Tibial artery (tissue), 4 donors: ENCODE measurements around the gene ISG15.
A peak's percentile ranks its signal among the peaks of the same experiment; 100 is the strongest.
"Not testable (repeated sequence)": the region's sequence is repeated elsewhere in the genome, so short reads cannot be mapped to it uniquely, and the experiment has no call there.

Experiments
- DNase-seq, 2 donors: peaks; one replicate each; pipeline ENCODE4 v3.0.0-alpha.2; 2019
- H3K27ac ChIP-seq, 2 donors: fragments of 200-600 bp; sonication (generic) in 1 of 2; 1 replicate in 1 of 2; 2 replicates in 1 of 2; pipeline ENCODE4 v1.5.1; 2018 to 2019; ENCODE audit warnings: mild to moderate bottlenecking in 1 of 2
- H3K27me3 ChIP-seq, 2 donors: fragments of 200-600 bp; sonication (generic) in 1 of 2; one replicate each; pipeline versions ENCODE4 v1.5.1 to v1.6.0; 2016 to 2019
- H3K36me3 ChIP-seq, 3 donors: fragments of 200-600 bp; sonication (generic) in 2 of 3; one replicate each; pipeline ENCODE4 v1.5.1; 2016 to 2019; ENCODE audit warnings: mild to moderate bottlenecking in 2 of 3
- H3K4me1 ChIP-seq, 4 donors: fragments of 200-600 bp; sonication (generic) in 2 of 4; 1 replicate in 3 of 4; 2 replicates in 1 of 4; pipeline ENCODE4 v1.5.1; 2016 to 2019
- H3K4me3 ChIP-seq, 2 donors: fragments of 200-600 bp; sonication (generic) in 1 of 2; 1 replicate in 1 of 2; 2 replicates in 1 of 2; pipeline ENCODE4 v1.5.1; 2018 to 2019; ENCODE audit warnings: mild to moderate bottlenecking in 2 of 2
- H3K9me3 ChIP-seq, 3 donors: fragments of 200-600 bp; sonication (generic) in 1 of 3; one replicate each; pipeline ENCODE4 v1.5.1; 2016 to 2019
- CTCF ChIP-seq, 2 experiments: fragments of 200-600 bp in 1 of 2; fragments of 450-650 bp in 1 of 2; IDR thresholded peaks; one replicate each; pipeline ENCODE4 v1.5.1; 2017 to 2019; ENCODE audit warnings: antibody characterized with exemption in 2 of 2, mild to moderate bottlenecking in 1 of 2, moderate library complexity in 1 of 2
- intact Hi-C: fragments of 100-400 bp; cut with DNase I; formaldehyde crosslinking; loops from one replicate; pipeline ENCODE4 v1.15.0; 2023; ENCODE audit warnings: low total_unique reads

The ISG15 gene

GRCh38 chr1:991895-992294, 21.4 kb upstream of the ISG15 start:
- intact Hi-C loops, result no loop called here
- Histone ChIP-seq H3K27me3 (no peaks in the 10 kb centered on the region), H3K4me1 (peaks cover 0 to 5% (median 0%) of the 10 kb centered on the region in 4 donors), H3K4me3 (no peak overlapping the region), H3K36me3 (peaks cover 0 to 3% (median 0%) of the 10 kb centered on the region in 3 donors), H3K9me3 (peaks cover 0 to 28% (median 6%) of the 10 kb centered on the region in 3 donors), H3K27ac (no peak overlapping the region)
- DNase-seq, result no peak
- TF ChIP-seq CTCF (IDR thresholded peaks at IDR 0.05), result no peak

GRCh38 chr1:992362-992761, 20.9 kb upstream of the ISG15 start:
- Histone ChIP-seq H3K4me1 (peaks cover 0 to 6% (median 1%) of the 10 kb centered on the region in 4 donors), H3K36me3 (peaks cover 0 to 3% (median 0%) of the 10 kb centered on the region in 3 donors), H3K27me3 (no peaks in the 10 kb centered on the region), H3K9me3 (peaks cover 0 to 28% (median 6%) of the 10 kb centered on the region in 3 donors), H3K27ac (no peak overlapping the region), H3K4me3 (no peak overlapping the region)
- intact Hi-C loops, result no loop called here
- TF ChIP-seq CTCF (IDR thresholded peaks at IDR 0.05), result no peak
- no peak for DNase-seq

- intact Hi-C loops, result no loop called here
- Histone ChIP-seq H3K27ac (no peak overlapping the region), H3K27me3 (no peaks in the 10 kb centered on the region), H3K36me3 (peaks cover 0 to 3% (median 0%) of the 10 kb centered on the region in 3 donors), H3K4me3 (no peak overlapping the region), H3K4me1 (peaks cover 0 to 17% (median 13%) of the 10 kb centered on the region in 4 donors), H3K9me3 (peaks cover 0 to 23% (median 6%) of the 10 kb centered on the region in 3 donors)
- no peak for DNase-seq
- no peak for TF ChIP-seq CTCF (IDR thresholded peaks at IDR 0.05)
These were observed 19.8 kb upstream of the ISG15 start for GRCh38 chr1:993379-993995.

- H3K36me3 ChIP-seq, H3K27ac ChIP-seq, DNase-seq, intact Hi-C loops, H3K4me3 ChIP-seq, H3K27me3 ChIP-seq: not testable (repeated sequence)
- Histone ChIP-seq H3K4me1 (peaks cover 0 to 26% (median 14%) of the 10 kb centered on the region in 4 donors), H3K9me3 (peaks cover 0 to 23% (median 6%) of the 10 kb centered on the region in 3 donors)
These were observed 18.8 kb upstream of the ISG15 start for GRCh38 chr1:994546-994945.

GRCh38 chr1:995665-996633, 17.3 kb upstream of the ISG15 start:
- Histone ChIP-seq H3K4me3 (no peak overlapping the region), H3K4me1 (peaks cover 0 to 38% (median 15%) of the 10 kb centered on the region in 4 donors), H3K27ac (no peak overlapping the region), H3K36me3 (peaks cover 0 to 3% (median 0%) of the 10 kb centered on the region in 3 donors), H3K9me3 (peaks cover 0 to 16% (median 6%) of the 10 kb centered on the region in 3 donors), H3K27me3 (no peaks in the 10 kb centered on the region)
- intact Hi-C loops, result no loop called here
- no peak for TF ChIP-seq CTCF (IDR thresholded peaks at IDR 0.05)
- DNase-seq, result peak in 1 of 2 donors; percentile 64
